GM10266 (cell line): ENCODE measurements around the gene AMTN.
"Not testable (repeated sequence)": the region's sequence is repeated elsewhere in the genome, so short reads cannot be mapped to it uniquely, and the experiment has no call there.

ENCODE experiments used
- DNase-seq: peaks from one replicate; pipeline ENCODE4 v3.0.0; 2012; ENCODE audit errors: extremely low spot score
- TF ChIP-seq, protein P1 (sequence below): IDR thresholded peaks from 2 replicates; pipeline ENCODE4 v1.5.1; 2012; ENCODE audit warnings: mild to moderate bottlenecking, low read depth; ENCODE audit not compliant: control insufficient read depth, insufficient read depth; ENCODE audit errors: missing control alignments

Gene AMTN

DNA sequence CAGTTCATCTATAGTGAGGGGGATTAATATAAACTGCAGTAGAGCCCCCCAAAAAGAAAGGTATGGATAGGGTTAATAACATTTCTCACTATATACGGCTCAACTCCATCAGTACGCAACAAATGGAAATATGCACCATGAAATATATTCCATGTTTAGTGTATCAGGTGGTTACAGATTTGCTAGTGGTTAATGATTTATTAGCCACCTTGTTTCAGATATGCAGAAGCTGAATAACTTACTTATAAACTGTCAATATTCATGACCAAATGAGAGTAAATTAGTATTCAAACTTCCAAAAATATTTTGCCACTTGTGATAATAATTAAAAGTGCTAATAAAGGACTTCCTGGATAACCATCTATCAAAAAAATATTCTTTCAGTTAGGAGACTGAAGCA is 14.8 kb downstream of the AMTN start:
- TF ChIP-seq, protein P1, sequence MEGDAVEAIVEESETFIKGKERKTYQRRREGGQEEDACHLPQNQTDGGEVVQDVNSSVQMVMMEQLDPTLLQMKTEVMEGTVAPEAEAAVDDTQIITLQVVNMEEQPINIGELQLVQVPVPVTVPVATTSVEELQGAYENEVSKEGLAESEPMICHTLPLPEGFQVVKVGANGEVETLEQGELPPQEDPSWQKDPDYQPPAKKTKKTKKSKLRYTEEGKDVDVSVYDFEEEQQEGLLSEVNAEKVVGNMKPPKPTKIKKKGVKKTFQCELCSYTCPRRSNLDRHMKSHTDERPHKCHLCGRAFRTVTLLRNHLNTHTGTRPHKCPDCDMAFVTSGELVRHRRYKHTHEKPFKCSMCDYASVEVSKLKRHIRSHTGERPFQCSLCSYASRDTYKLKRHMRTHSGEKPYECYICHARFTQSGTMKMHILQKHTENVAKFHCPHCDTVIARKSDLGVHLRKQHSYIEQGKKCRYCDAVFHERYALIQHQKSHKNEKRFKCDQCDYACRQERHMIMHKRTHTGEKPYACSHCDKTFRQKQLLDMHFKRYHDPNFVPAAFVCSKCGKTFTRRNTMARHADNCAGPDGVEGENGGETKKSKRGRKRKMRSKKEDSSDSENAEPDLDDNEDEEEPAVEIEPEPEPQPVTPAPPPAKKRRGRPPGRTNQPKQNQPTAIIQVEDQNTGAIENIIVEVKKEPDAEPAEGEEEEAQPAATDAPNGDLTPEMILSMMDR, result no peak
- no peak for DNase-seq

- TF ChIP-seq, protein P1, result no peak
- DNase-seq, result no peak
These were observed 15.4 kb downstream of the AMTN start for GRCh38 chr4:70533791-70534190.

DNA sequence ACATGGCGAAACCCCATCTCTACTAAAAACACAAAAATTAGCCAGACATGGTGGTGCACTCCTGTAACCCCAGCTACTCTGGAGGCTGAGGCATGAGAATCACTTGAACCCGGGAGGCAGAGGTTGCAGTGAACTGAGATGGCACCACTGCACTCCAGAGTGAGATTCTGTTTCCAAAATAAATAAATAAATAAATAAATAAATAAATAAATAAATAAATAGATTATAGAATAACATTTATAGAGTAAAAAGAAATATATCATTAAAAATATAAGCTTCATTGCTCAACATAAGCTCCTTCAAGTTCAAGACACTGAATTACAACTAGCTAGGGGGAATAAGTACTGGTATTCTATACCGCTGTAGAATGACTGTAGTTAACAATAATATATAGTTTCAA is 16.5 kb downstream of the AMTN start:
- not testable (repeated sequence) for DNase-seq

- no peak for DNase-seq
- TF ChIP-seq, protein P1, result no peak
These were observed 20.5 kb downstream of the AMTN start for GRCh38 chr4:70538869-70539268.

- TF ChIP-seq, protein P1, result peak; percentile 53
- no peak for DNase-seq
These were observed 26.0 kb downstream of the AMTN start for GRCh38 chr4:70544279-70544868.

DNA sequence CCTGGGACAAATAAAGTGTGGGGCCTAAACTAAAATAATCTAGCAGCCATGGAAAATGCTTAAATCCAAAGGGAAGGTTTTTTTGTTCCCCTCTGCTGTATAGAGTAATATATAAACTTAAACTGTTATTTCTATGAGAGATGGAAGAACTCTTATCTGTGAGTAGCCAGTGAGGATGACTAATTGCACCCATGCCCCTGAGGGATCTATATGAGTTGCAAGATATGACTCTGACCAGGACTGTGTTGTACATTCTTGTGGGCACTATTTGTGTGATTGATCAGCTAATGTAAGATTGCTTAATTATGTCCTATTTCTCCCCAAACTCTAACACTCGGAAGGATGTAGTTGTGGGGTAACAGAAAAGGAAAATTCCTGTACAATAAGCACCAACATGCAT is 38.5 kb downstream of the AMTN start:
- DNase-seq, result no peak
- TF ChIP-seq, protein P1, result no peak

DNA sequence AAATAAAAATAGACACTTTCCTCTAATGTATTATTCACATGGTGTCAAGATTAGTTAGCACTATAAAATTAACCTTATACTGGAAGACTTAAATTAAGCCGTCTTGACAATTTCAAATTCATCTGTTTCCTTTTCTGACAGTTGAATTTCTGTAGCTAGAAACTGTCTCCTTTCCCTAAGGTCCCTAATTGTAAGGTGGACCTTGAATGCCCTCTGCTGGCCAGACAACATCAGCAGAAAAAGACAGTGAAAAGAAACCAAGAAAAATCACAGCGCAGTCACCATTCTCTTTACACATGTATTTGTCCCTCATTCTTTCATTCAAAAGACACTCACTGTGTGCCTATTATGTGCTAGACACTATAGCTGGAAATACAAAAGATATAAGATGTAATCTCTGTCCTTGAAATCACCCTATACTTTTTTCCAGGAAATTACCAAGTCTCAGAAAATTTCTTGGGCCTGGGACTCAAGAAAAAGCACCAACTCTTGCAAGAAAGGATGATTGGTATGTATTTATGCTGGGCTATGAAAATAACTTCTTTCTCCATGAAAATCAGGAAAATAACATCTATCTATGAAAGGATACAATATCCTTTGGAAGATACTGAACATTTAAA is 41.0 kb downstream of the AMTN start:
- TF ChIP-seq, protein P1, result peak; percentile 91
- peak; percentile 48 for DNase-seq
